Nucleus accumbens (tissue), 56 donors: Measurements from ENCODE around the gene LRG1.
"Not testable (repeated sequence)": the region's sequence is repeated elsewhere in the genome, so short reads cannot be mapped to it uniquely, and the experiment has no call there.

Experiments
- DNase-seq, 56 donors: peaks; one replicate each; lab custom pipeline; 2025; lab: John Stamatoyannopoulos, UW

Gene LRG1

DNA sequence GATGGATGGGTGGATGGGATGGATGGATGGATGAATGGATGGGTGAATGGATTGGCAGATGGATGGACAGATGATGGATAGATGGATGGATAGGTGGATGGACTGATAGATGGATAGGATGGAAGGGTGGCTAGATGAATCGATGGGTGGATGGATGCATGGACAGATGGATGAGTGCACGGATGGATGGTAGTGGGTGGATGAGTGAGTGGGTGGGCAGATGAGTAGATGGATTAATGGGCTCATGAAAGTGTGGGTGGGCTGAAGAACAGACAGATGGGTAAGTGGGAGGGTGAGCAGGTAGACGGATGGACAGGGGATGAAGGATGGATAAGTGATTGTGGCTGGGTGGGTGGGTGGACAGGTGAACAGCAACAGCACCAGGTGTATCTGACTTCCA is 13.9 kb upstream of the LRG1 start:
- DNase-seq: no peak

DNA sequence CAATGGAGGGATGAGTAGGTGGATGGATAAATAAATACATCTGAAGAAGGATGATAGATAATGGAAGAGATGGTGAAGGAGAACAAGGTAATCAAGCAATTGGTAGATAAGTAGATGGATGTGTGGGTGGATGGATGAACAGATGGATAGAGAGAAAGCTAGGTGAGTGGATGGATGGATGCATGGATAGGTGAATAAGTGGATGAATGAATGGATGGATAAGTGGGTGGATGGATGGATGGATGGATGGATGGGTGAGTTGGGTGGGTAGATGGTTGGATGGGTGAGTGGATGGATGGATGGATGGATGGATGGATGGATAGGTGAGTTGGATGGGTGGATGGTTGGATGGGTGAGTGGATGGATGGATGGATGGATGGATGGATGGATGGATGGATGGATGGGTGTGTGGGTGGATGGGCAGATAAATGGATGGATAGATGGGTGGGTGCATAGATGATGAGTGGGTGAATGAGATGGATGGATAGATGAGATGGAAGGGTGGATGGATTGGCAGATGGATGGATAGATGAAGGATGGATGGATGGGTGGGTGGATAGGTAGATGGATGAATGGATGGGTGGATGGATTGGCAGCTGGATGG is 13.4 kb upstream of the LRG1 start:
- no peak for DNase-seq

- no peak for DNase-seq
These were observed 12.6 kb upstream of the LRG1 start for GRCh38 chr19:4552525-4552819.

GRCh38 chr19:4550479-4551050 is 10.7 kb upstream of the LRG1 start:
- DNase-seq: no peak

GRCh38 chr19:4550018-4550417 is 10.2 kb upstream of the LRG1 start:
- no peak for DNase-seq

- no peak for DNase-seq
These were observed 8.4 kb upstream of the LRG1 start for GRCh38 chr19:4548238-4548584.

- DNase-seq: no peak
These were observed 7.7 kb upstream of the LRG1 start for GRCh38 chr19:4547303-4548237.

DNA sequence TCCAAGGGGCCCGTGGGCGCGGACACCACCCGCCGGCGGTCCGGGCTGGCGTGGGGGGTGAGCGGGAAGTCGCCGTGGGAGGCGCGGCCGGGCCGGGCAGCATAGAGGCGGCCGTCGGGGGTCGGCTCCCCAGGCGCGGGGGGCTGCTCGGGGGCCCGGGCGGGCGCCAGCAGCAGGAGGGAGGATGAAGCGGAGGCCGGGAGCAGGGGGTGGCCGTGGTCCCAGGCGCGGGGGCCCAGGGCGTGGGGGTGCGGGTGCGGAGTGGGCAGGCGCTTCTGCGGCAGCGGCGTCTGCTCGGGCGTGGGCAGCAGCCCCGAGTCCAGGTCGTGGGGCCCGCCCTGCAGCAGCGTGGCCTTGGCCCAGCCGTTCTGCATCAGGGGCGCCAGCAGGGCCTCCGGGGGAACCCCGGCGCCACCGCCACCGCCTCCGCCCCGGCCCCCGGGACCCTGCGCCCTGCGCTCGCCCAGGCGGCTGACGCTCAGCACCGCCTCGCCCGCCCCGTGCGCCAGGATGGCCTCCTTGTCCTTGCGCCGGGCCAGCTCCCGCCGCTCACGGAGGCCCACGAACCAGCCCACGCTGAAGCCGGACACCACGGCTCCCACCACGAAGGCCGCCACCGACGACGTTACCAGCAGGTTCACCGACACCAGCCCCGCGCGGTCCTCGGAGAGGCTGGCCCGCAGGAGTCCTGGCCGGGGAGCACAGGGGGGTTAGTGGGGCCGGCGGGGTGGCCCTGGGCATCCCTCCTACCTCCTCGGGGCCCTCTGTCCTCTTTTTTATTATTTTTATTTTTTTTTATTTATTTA is 4.2 kb upstream of the LRG1 start:
- no peak for DNase-seq

GRCh38 chr19:4542896-4543841 is 3.3 kb upstream of the LRG1 start:
- peak in 1 of 56 donors; percentile 36 for DNase-seq

DNA sequence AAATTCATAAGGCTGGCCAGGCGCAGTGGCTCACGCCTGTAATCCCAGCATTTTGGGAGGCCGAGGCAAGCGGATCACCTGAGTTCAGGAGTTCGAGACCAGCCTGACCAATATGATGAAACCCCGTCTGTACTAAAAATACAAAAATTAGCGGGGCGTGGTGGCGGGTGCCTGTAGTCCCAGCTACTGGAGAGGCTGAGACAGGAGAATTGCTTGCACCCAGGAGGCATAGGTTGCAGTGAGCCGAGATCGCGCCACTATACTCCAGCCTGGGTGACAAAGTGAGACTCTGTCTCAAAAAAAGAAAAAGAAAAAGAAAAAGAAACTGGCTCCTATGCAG is 1.9 kb upstream of the LRG1 start:
- DNase-seq: not testable (repeated sequence)

DNA sequence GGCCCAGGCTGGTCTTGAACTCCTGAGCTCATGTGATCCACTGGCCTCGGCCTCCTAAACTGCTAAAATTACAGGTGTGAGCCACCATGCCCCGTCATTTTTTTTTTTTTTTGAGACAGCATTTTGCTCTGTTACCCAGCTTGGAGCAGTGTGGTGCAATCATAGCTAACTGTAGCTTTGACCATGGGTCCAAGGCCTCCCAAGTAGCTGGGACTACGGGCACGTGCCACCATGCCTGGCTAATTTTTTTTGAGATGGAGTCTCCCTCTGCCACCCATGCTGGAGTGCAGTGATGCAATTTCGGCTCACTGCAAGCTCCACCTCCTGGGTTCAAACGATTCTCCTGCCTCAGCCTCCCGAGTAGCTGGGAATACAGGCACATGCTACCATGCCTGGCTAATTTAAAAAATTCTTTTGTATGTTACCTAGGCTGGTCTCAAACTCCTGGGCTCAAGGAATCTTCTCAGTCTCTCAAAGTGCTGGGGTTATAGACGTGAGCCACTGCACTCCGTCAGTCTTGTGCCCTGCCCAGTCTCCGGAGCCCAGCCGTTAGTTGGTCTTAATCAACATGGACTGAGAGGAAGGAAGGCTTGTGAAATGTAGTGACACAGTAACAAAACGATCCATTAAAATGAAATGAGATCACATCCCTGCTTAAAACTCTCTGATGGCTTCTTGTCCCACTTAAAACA is 1.4 kb upstream of the LRG1 start:
- DNase-seq: no peak

DNA sequence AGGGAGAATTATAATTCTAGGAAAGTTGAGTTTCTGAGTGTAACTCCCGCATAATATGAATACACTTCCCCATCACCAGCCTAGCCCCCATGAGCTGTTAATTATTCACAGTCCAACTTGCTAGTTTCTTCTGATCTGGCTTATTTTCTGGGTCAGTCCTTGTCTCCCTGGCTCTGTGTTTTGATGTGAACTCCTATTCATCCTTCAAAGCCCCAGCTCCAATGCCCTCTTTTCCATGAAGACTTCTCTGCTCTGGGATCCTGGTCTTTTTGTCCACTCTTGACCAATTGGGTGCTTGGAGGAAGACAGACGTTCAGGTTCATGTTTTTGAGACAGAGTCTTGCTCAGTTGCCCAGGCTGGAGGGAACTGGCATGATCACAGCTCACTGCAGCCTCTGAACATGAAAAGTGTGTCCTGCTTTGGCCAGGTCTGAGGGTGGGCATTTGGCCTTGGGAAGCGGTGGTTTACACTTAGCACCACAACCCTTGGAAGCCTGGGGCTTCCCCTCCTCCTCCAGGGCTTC is 605 bp downstream of the LRG1 start:
- no peak for DNase-seq

DNA sequence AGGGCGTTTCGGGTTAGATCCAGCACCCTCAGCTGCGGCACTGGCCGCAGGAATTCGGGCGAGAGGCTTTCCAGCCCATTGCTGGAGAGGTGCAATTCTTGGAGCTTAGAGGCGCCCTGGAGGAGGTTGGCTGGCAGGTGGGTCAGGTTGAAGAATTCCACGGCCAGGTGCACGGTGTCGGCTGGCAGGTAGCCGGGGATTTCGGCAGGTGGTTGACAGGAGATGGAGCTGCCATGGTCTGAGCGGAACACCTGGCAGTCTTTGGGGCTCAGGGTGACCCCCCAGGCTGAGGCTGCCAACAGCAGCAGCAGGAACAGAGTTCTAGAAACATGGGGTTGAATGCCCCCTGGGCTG is 1.3 kb downstream of the LRG1 start:
- DNase-seq: no peak

DNA sequence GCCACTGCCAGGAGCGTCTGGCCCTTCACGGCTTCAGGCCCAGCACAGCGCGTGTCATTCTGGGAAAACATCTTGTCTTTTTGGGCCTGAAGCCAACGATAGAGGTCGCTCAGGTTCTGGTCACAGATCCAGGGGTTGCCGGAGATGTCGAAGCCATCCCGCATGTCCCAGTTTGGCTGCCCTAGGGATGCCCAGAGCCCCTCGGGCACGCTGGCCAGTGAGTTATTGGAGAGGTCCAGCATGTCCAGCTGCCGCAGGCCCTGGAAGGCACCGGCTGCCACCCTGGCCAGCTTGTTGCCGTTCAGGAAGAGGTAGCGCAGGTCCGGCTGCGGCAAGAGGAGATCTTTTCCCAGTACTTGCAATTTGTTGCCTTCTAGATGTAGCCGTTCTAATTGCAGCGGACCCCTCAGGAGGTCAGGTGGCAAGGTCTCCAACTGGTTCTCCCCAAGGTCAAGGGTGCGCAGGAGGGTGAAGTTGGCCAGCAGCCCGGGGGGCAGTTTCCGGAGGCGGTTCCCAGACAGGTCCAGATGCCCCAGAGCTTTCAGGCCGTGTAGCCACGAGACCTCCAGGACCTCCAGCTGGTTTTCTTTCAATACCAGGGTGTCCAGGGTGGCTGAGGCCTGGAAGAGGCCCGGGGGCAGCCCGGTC is 1.8 kb downstream of the LRG1 start:
- DNase-seq: no peak

GRCh38 chr19:4536798-4537197 is 3.0 kb downstream of the LRG1 start:
- no peak for DNase-seq

GRCh38 chr19:4534836-4535658 is 4.8 kb downstream of the LRG1 start, which contains the start of gene PLIN5:
TSS of gene PLIN5 (minus strand) at chr19:4535224. CDS start at chr19:4534074, 1,150 bp downstream.
- peak in 50 of 56 donors; percentile 7 to 82 (median 40) for DNase-seq

- no peak for DNase-seq
These were observed 5.9 kb downstream of the LRG1 start for GRCh38 chr19:4533835-4534424.
